Peyer's patch (tissue), 4 donors: ENCODE measurements around the gene CACNA1H. TPM values are rescaled to one million over a fixed set of nuclear protein-coding genes. Genes with fewer than 3 reads are reported as not detected.

Experiments used
- DNase-seq, 3 donors: peaks; one replicate each; pipeline ENCODE4 v3.0.0-alpha.2; 2017 to 2019
- H3K27ac ChIP-seq, 4 donors: fragments of 200-600 bp; sonication (generic); one replicate each; pipeline ENCODE4 v1.5.1; 2016 to 2019
- H3K27me3 ChIP-seq, 2 donors: fragments of 200-600 bp; sonication (generic); one replicate each; pipeline ENCODE4 v1.5.1; 2019
- H3K36me3 ChIP-seq, 3 donors: fragments of 200-600 bp; sonication (generic); one replicate each; pipeline ENCODE4 v1.5.1; 2016 to 2019
- H3K4me1 ChIP-seq, 4 donors: fragments of 200-600 bp; sonication (generic); one replicate each; pipeline ENCODE4 v1.5.1; 2016 to 2019
- H3K4me3 ChIP-seq, 4 donors: fragments of 200-600 bp; sonication (generic); 1 replicate in 3 of 4; 2 replicates in 1 of 4; pipeline ENCODE4 v1.5.1; 2016 to 2019; ENCODE audit warnings: mild to moderate bottlenecking in 1 of 4
- H3K9me3 ChIP-seq, 4 donors: fragments of 200-600 bp; sonication (generic); one replicate each; pipeline ENCODE4 v1.5.1; 2016 to 2019; ENCODE audit warnings: mild to moderate bottlenecking in 1 of 4
- CTCF ChIP-seq, 6 experiments: fragments of 450-650 bp in 4 of 6; fragments of 200-600 bp in 2 of 6; sonication (generic) in 1 of 6; IDR thresholded peaks; one replicate each; pipeline ENCODE4 v1.5.1; 2017 to 2019; ENCODE audit warnings: antibody characterized with exemption in 6 of 6, mild to moderate bottlenecking in 3 of 6, moderate library complexity in 1 of 6
- POLR2A ChIP-seq, 2 donors: fragments of 450-650 bp; IDR thresholded peaks; one replicate each; pipeline ENCODE4 v1.5.1; 2017; ENCODE audit warnings: antibody characterized with exemption in 2 of 2, mild to moderate bottlenecking in 2 of 2, moderate library complexity in 2 of 2
- total RNA-seq, 4 donors: library from RNA; depleted of rRNA; stranded (reverse); fragments of >200 nt; gene quantifications; one replicate each; pipeline ENCODE4 v1.1.0, GENCODE V29; 2016

The CACNA1H gene
- total RNA-seq, 4 donors from 2014 or later = 4.0 to 28.9 (median 9.7) TPM

- no peak for DNase-seq
- Histone ChIP-seq H3K27me3 (no peaks in the 10 kb centered on the region), H3K4me1 (peaks cover 0 to 49% (median 0%) of the 10 kb centered on the region in 4 donors), H3K36me3 (no peaks in the 10 kb centered on the region), H3K9me3 (no peaks in the 10 kb centered on the region), H3K4me3 (no peak overlapping the region), H3K27ac (peak overlapping the region in 2 of 4 donors; percentile 39 to 84)
- no peak for TF ChIP-seq CTCF (IDR thresholded peaks at IDR 0.05)
- TF ChIP-seq POLR2A (IDR thresholded peaks at IDR 0.05) = no peak
Measured at GRCh38 chr16:1170076-1170418, 17.1 kb downstream of the CACNA1H start.

GRCh38 chr16:1171001-1171400, 18.1 kb downstream of the CACNA1H start:
- H3K27me3 ChIP-seq = no peaks in the 10 kb centered on the region
- H3K4me1 ChIP-seq = peaks cover 0 to 49% (median 0%) of the 10 kb centered on the region in 4 donors
- no peak overlapping the region for H3K4me3 ChIP-seq
- DNase-seq = no peak
- H3K36me3 ChIP-seq = no peaks in the 10 kb centered on the region
- H3K9me3 ChIP-seq = no peaks in the 10 kb centered on the region
- TF ChIP-seq CTCF (IDR thresholded peaks at IDR 0.05) (no peak), POLR2A (IDR thresholded peaks at IDR 0.05) (no peak)
- peak overlapping the region in 1 of 4 donors; percentile 84 for H3K27ac ChIP-seq

DNA sequence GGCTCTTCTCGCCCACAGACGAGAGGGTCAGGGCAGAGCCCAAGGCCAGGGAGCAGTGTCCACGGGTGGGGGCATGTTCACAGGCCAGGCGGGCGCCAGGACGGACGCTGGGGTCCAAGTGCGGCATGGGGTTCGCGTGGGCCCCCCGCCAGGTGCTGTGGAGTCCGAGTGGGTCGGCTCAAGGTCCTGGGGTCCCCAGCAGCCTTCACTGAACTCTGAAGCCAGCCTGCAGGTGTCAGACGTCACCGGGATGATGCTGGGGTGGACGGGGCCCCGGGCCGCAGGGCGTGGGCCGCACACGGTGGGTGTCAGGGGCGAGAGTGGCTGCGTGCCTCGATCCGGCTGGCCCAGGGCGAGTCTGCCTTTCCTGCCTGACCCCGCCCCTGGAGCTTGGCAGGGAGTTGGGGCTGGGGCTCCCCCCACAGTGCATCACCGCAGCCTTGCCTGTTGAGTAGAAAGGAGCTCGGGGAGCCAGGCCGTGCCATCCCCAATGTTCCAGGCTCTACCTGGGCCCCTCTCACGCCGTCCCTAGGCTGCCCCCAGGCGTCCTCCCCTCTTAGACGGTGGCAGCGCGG, 19.0 kb downstream of the CACNA1H start:
- DNase-seq = no peak
- TF ChIP-seq CTCF (IDR thresholded peaks at IDR 0.05) (no peak), POLR2A (IDR thresholded peaks at IDR 0.05) (no peak)
- peaks cover 0 to 45% (median 0%) of the 10 kb centered on the region in 4 donors for H3K4me1 ChIP-seq
- no peaks in the 10 kb centered on the region for H3K36me3 ChIP-seq
- peak overlapping the region in 2 of 4 donors; percentile 13 to 84 for H3K27ac ChIP-seq
- no peaks in the 10 kb centered on the region for H3K27me3 ChIP-seq
- H3K4me3 ChIP-seq = no peak overlapping the region
- no peaks in the 10 kb centered on the region for H3K9me3 ChIP-seq

- no peaks in the 10 kb centered on the region for H3K9me3 ChIP-seq
- TF ChIP-seq POLR2A (IDR thresholded peaks at IDR 0.05) (no peak), CTCF (IDR thresholded peaks at IDR 0.05) (no peak)
- no peaks in the 10 kb centered on the region for H3K36me3 ChIP-seq
- H3K4me1 ChIP-seq = peaks cover 0 to 38% (median 0%) of the 10 kb centered on the region in 4 donors
- DNase-seq = no peak
- peak overlapping the region in 1 of 4 donors; percentile 6 for H3K4me3 ChIP-seq
- no peaks in the 10 kb centered on the region for H3K27me3 ChIP-seq
- peak overlapping the region in 2 of 4 donors; percentile 13 to 84 for H3K27ac ChIP-seq
Measured at GRCh38 chr16:1172651-1173050, 19.7 kb downstream of the CACNA1H start.

DNA sequence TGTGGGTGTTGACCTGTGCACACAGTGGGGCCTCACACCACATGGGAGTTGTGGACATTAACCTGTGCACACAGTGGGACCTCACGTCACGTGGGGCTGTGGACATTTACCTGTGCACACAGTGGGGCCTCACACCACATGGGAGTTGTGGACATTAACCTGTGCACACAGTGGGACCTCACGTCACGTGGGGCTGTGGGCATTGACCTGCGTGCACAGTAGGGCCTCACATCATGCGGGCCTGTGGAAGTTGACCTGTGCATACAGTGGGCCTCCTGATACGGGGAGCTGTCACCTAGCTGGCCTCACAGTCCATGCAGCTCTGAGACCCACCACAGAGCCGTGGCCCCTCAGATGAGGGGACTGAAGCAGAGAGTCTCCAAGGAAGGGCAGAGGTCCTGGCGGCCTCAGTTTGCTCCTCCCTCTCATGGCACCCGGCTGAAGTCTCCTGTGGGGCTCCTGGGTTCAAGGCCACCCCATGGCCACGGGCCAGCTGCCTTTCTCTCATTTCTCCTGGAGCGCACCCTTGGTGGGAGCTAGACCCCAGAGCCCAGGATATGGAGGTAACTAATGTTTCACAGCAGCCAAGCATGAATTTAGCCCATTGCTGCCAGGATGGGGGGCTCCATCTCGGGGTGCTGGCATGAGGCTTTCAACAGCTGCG, 21.0 kb downstream of the CACNA1H start:
- no peak overlapping the region for H3K4me3 ChIP-seq
- no peak for DNase-seq
- no peaks in the 10 kb centered on the region for H3K27me3 ChIP-seq
- peak overlapping the region in 2 of 4 donors; percentile 31 to 43 for H3K27ac ChIP-seq
- H3K9me3 ChIP-seq = no peaks in the 10 kb centered on the region
- H3K36me3 ChIP-seq = no peaks in the 10 kb centered on the region
- peaks cover 0 to 26% (median 0%) of the 10 kb centered on the region in 4 donors for H3K4me1 ChIP-seq
- TF ChIP-seq CTCF (IDR thresholded peaks at IDR 0.05) = no peak
- no peak for TF ChIP-seq POLR2A (IDR thresholded peaks at IDR 0.05)
